DMS 273 (cell line): ENCODE results near the gene S100A4.
"Not testable (repeated sequence)": the region's sequence is repeated elsewhere in the genome, so short reads cannot be mapped to it uniquely, and the experiment has no call there.

Source experiments
- DNase-seq: peaks from one replicate; lab custom pipeline; 2025; ENCODE audit not compliant: unreplicated experiment; lab: John Stamatoyannopoulos, UW

S100A4 gene

DNA sequence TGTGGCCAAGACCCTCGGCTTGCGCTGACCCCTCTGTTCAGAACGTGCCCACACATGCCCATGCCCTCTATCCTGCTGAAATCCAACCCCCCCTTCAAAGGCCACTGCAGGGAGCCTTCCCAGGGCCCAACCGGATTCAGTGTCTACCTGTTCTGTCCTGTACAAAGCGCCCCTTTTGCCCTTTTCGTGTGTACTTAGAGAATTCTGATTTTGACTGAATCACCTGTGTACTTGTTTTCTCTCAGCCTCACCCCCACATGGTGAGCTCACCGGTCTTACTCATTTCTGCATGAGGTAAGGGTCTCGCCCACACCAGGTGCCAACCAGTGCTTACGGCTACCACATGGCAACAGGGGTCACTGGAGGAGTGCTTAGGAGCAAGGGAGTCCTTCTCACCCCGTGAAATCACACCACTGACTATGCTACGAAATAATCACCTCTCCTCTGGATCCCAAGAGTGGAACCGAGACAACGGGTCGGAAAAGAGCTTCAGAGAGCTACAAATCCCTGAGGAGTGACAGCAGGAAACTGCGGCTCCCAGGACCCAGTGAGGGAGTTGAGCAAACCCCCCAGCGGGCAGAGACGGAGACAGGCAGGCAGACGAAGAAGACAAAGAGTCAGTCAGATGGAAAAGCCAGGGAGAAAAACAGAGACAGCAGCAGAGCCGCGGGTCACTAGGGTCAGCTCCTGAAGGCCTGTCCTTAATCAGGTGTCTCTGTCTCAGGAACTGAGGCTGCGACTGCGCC is 22.2 kb upstream of the S100A4 start:
- DNase-seq = peak; percentile 81

DNA sequence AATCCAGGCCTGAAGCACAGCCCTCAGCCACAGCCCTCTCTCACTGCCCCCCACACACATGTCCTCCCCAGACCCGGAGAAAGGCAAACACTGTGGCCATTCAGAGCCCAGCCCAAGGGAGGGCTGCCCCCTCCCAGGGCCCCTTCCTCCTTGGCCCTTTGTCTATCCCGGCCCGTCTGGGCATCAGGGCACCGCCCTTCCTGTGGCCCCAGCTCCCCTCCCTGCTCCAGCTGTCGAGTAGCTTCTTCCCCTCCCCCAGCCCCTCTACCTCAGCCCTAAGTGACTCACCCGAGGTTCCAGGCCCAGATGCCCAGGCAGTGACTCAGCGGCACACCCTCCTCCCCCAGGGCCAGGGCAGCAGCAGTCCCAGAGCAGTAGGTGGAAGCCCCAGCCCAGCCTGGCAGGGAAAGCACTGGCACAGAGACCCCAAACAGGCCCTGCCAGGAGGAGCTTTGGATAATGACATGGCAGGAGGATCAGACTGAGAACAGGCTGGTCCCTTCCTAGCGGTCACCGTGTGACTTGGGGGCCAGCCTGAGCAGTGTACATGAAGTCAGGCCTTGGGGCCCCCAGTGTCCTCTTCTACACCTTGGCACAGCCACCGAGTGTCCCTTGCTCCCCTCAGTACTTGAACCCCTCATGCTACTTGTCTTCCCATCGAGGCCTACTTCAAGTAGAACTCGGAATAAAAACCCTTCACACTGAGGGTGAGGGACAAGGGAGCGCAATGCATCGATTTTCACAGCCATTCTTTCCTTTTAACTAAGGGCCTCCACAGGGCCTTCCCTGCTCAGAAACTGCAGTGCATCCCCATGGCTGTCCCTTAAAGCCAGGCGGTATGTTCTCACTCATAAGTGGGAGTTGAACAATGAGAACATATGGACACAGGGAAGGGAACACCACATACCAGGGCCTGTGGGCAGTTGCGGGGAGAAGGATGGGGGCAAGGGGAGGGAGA is 21.1 kb upstream of the S100A4 start:
- DNase-seq = peak; percentile 99

DNA sequence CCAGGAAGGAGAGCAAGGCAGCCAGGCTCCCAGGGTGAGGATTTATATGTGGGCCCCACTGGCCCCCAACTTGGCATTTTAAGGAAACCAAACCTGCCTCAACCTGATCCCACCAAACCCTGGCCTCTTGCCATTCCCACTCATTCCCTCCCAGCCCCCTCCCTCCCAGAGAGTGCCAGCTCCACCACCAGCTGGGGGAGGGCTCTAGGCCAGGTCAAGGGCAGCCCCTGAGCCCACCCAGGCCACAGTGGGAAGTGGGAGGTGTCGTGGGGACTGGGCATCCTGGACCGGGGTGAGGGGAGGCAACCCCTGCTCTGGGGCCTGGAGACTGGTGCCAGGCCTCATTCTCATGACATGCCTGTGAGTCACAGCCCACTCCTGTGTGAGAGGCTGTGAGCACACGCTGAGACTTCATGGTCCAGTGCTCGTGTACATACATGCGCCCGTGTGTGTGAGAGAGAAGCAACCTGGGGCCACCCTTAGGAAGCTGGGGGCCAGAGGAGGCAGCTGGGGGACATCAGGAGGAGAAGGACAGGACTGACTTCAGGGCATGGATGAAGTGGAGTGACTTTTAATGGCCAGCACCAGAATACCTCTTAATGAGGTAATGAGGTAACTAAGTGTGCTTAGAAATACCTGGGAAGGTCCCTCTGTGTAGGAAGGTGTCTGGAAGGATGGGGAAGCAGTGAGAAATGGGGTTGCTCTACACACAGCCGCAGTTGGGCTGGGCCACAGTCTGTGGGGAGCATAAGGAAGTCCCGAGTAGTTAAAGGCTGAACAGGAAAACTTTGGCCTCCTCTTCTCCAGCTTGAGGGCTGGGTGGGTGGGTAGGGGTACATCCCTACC is 20.1 kb upstream of the S100A4 start, which contains the start of gene S100A2:
TSS of gene S100A2 (minus strand) at position 316 of the 846 bp plus-strand sequence. CDS start 1,967 bp downstream, outside the sequence.
- peak; percentile 92 for DNase-seq

DNA sequence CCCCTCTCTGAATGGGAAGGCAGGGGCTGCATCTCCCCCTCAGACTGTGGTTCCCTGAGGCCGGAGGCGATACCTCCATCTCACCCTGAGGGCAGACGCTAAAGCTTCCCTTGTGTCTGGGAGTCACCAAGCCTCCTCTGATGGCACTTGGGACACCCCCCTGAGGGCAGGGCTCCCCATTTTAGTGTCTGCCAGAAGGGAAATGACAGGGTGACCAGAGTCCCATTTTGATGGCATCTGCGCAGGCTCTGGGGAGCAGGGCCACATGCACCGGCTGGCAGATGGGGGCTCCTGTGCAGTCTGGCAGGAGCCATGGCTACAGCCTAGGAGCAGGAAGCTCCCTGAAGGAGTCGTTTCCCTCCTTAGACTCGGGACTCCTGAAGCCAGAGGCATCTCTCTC is 18.4 kb upstream of the S100A4 start:
- DNase-seq = peak; percentile 60

DNA sequence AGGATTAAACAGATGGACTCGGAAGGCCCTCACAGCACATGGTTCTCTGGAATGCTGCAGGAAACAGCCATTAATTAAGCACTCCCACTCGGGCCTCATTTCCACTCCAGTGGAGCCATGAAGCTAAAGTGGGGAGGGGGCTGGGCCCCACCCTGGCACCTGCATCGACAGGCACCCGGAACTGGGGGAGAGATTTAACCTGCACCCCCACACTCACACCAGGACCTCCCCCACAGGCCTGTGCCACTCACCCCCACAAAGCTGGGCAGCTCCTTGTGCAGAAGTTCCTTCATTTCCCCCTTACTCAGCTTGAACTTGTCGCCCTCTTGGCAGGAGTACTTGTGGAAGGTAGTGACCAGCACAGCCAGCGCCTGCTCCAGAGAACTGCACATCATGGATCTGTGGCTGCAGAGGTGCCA is 17.9 kb upstream of the S100A4 start:
- DNase-seq = peak; percentile 43

DNA sequence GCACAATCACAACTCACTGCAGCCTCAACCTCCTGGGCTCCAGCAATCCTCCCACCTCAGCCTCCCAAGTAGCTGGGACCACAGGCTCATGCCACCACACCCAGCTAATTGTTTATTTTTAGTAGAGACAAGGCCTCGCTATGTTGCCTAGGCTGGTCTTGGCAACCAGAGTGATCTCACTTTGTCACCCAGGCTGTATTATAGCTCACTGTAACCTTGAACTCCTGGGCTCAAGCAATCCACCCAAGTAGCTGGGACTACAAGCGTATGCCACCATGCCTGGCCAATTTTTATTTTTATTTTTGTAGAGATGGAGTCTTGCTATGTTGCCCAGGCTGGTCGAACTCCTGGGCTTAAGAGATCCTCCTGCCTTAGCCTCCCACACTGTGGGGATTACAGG is 16.4 kb upstream of the S100A4 start:
- DNase-seq = not testable (repeated sequence)

DNA sequence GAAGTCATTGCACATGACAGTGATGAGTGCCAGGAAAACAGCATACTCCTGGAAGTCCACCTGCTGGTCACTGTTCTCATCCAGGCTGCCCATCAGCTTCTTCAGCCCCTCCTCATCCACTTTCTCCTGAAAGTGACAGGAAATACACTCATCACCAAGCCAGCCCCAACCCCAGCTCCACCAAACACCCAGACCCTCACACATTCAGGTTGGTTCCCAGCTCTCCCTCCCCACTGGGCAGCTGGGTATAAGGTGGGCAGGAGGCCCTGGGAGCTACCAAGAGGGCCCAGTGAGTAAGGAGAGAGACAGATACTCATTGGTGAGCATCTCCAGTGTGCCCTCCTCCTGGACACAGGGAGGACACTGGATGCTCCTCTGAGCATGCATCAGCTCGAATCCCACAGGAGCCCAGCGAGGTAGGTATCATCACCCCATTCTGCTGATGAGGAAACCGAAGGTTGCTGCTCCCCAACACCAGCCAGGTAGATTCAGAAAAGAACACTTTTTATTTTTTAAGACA is 15.9 kb upstream of the S100A4 start:
- DNase-seq = no peak

DNA sequence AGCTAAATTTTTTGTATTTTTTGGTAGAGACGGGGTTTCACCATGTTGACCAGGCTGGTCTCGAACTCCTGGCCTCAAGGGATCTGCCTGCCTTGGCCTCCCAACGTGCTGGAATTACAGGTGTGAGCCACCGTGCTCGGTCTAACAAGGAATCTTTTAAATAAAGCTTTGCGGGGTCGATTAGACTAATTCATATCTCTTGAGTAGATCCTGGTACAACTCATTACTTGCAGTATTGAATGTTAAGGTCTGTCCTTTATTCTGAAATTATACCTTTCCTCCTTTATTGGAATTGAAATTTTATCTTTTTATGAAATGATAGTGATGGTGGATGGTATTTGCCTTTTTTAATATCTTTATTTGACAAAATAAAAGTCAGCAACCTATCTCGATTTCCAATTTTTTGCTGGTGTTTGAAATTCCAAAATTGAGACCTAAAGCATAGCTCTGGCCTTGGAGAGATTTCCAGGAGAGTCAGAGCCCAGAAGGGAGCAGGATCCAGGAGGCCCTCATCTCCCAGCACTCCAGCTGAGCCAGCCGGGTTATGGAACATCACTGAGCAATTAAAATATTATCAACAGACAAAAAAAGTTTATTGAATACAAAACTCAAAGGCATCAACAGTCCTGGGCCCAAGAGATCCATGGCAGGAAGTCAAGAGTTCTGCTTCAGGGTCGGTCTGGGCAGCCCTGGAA is 15.3 kb upstream of the S100A4 start:
- DNase-seq = no peak

DNA sequence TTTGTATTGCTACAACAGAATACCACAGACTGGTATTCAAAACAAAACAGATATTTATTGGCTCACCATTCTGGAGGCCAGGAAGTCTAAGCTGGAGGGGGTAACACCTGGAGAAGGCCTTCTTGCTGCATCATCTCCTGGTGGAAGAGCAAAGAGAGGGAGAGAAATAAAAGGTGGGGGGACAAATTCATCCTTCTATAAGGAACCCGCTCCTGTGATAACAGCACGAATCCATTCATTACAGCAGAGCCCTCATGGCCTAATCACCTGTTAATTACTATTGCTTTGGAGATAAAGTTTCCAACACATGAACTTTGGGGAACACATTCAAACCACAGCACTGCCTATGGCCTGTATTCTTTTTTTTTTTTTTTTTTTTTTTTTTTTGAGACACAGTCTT is 14.6 kb upstream of the S100A4 start:
- no peak for DNase-seq

DNA sequence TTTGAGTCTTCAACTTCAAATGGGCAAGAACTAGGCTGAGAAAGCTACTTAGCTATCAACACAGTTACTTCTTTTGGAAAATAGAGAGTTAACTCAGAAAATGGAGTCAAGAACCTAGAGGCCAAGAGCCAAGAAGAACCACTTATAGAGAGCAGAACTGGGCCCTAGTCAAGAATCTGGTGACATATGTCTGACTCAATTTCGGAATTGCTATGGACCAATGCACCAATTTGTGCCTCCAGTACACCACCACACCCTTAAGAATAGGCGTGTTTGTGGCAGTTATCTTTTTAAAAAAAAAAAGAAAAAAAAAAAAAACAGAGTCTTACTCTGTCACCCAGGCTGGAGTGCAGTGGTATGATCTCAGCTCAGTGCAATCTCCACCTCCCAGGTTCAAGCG is 12.3 kb upstream of the S100A4 start:
- DNase-seq = no peak

DNA sequence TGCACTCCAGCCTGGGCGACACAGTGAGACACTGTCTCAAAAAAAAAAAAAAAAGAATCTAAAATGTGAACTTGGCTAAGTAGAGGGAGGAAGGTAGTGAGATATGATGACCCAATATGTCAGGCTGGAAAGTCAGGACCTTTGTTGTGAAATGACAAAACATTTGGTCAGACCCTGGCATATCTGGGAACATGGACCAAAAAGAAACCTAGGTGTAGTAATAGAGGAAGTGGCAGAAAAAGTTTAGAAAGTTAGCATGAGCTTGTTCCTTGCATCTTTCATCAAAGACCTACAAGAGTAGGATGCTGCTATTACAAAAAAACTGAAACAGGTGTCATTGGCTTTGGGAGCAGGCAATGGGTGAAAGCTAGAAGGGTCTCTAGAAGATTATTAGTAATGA is 10.7 kb upstream of the S100A4 start:
- no peak for DNase-seq

DNA sequence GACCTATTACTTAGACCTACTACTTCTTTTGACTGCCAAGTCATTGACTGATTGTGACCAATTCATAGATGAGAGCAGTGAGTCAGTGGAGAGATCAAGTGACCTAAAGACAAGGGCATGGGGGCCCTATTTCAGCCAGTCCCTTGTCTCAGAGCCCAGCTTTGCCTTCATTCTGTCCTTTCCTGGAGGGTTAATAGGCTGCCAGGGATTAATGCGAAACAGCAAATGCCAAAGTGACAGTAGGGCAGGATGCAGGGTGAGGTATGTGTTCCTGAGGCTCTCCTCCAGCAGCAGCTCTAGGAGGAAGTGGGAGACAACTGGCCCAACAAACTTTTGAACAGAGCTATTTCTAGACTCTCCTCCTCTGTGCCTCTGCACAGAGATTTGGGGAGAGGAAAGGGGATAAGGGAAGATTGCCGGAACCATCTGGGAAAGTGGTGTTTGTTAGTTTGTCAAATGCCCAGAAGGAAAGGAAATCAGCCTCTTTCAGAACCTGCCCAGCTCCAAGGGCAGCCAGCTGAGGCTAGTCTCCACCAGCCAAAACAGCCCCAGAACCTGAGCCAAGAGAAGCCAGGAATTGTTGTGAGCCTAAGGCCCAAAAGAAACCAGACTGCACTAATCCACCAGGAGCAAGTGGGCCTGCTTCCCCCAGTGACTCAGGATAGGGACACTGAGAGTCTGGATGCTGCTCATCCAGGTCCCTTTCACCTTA is 8.4 kb upstream of the S100A4 start:
- DNase-seq = no peak

DNA sequence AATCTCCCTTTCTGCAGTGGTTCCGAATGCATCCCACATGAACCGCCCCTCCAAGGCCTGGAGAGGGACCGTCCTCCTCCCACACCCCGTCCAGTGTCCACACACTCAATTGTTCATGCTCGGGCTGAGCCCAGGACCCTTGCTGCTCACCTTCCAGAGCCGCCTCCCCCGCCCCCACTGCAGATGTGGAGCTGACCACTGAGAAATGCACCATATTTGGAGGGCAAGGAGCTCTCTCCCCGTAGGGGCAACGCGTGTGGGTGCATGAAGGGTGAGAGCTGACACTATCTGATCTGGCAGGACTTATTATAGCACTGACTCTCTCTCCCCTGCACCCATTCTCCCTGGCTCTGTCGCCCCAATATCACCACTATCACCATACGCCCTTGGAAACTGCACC is 7.5 kb upstream of the S100A4 start:
- no peak for DNase-seq

DNA sequence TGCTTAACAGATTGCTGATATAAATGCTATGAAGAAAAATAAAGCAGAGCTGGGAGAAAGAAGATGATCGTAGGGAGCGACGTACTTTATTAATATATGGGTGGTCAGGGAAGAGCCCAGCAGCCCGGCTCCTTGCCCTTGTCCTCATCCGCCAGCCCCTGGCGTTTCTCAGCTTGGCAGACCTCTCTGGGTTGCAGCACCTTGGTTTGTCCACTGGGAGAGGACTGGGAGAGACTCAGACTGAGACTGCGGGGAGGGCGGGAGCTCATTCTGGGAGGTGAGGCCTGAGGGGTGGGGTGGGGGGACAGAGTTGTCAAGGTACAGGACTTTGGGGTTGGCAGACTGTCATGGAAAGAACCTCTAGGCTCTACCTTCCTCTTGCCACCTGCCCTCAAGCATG is 6.7 kb upstream of the S100A4 start:
- peak; percentile 35 for DNase-seq

DNA sequence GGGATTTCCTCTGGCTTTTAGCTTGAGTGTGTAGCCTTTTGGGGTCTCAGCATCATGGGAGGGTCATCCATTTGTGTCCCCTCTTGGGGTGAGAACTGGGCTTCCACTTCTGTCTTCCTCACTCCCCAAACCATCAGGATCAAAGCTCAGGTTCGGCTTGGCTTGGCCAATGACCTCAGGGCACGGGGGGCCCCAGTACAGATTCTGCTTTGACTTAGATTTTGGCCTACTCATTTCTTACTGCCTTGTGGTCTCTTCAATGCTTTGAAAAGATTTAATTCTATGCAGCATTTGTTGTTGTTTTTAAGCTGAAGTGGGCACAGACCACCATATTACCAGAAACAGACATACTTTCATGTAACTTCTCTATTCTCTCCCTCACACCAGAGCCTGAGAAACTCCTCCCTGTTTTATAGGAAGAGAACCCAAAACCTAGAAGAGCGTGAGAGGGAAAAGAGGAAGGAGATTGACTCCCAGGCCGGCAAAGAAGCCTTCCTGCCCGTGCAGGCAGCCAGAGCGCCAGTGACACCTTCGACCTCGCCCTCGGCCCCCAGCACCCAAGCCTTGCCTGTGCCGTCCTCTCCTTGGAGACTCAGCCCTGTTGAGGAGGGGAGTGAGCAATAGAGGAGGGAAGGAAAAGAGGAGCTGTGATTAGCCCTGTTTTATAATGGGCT is 5.4 kb upstream of the S100A4 start:
- DNase-seq = no peak

DNA sequence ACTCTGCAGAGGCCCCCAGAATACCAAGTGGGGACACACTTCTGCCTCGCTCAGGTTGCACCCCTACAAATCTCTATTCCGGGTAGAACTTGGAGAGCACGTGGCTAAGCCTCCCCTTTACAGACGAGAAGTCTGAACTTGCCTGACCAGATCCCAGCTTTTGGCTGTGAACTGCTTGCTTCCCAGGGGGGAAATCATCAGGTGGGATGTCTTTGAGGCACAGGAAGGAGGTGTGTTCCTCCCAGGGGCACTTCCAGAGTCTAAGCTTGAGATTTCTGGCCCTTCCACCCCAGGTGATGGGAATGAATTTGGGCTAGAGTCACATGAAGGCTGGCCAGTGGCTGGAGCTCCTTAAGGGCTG is 4.8 kb upstream of the S100A4 start:
- no peak for DNase-seq

DNA sequence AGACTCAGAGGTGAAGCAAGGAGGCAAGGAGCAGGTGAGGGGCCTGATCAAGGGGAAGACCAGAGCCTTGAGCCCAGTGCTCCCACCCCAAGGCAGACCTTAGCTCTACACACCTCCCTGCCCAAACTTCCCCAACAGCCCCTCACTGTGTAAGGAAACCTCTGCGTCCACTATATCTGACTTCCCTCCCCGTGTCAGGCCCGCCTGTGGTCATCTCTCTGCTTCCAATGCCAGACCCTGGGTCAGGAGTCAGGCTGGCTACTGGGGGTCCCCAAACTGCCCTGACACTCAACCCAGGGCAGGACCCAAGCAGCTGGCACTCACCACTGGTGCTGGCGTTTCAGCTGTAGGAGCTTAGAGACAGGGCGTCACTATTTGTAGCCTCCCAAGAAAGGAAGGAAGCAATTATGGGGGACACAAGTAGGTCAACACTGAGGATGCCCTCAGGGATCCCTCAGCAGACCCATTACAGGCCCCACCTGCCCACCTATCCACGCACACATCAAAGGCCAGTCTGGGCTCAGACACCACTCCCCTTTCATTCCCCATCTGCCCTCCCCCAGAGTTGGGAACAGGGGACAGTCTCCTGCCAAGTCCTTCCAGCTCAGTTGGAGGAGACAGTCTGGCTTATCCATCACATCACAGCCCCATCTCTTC is 4.3 kb upstream of the S100A4 start:
- DNase-seq = no peak
